ENCODE measurements around the gene RNU5B-1.
"Not testable (repeated sequence)": the region's sequence is repeated elsewhere in the genome, so short reads cannot be mapped to it uniquely, and the experiment has no call there.

The RNU5B-1 gene

DNA sequence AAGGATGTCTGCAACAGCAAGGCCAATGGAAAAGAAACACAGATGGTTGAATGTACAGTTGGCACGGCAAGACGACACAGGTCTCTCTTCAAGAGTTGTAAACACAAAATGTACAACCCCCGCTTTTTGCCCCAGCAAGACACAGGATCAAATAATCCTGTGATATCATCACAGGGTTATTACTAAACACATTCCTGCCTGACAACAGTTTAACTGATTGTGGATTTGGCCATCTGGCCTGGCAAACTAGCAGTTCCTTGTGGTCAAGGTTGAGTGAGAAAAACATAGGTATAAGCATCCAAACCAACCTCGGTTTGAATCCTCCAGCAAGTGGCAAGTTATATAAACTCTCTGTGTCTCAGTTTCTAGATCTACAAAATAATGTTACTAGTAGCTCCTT is 41.2 kb upstream of the RNU5B-1 start:
- TF ChIP-seq, protein P1, sequence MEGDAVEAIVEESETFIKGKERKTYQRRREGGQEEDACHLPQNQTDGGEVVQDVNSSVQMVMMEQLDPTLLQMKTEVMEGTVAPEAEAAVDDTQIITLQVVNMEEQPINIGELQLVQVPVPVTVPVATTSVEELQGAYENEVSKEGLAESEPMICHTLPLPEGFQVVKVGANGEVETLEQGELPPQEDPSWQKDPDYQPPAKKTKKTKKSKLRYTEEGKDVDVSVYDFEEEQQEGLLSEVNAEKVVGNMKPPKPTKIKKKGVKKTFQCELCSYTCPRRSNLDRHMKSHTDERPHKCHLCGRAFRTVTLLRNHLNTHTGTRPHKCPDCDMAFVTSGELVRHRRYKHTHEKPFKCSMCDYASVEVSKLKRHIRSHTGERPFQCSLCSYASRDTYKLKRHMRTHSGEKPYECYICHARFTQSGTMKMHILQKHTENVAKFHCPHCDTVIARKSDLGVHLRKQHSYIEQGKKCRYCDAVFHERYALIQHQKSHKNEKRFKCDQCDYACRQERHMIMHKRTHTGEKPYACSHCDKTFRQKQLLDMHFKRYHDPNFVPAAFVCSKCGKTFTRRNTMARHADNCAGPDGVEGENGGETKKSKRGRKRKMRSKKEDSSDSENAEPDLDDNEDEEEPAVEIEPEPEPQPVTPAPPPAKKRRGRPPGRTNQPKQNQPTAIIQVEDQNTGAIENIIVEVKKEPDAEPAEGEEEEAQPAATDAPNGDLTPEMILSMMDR (conservative IDR thresholded peaks at IDR 0.05; ENCODE audit: low read depth, low read length), result no peak
- H3K4me3 ChIP-seq (ENCODE audit: low read depth, low read length), result no peak overlapping the region
- no peak for DNase-seq (ENCODE audit: low read depth)

DNA sequence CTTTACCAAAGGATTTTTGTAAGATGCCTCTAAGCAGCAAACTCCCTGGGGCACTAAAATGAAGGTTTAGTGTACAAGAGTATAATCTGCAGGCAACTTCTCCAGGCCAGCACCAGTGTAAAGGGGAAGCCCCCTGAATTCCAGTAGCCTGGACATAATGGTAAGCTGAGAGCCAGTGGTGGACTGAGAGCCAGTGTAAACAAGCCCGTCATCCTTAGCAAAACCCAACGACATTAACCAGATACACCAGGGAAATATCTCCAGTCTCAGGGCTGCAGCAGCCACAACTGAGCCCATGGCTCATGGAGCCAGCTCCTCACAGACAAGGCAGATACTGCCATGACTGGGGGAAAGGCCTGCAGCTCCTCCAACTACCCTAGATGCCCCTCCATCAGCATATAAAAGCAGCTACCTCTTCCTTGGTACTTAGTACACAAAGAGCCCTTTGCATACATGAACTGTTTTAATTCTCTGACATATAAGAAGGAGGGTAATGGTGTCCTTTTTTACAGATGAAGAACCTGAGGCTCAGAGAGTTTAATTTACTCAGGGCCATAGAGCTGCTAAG is 39.5 kb upstream of the RNU5B-1 start:
- TF ChIP-seq, protein P1 (conservative IDR thresholded peaks at IDR 0.05; ENCODE audit: low read depth, low read length), result no peak
- H3K4me3 ChIP-seq (ENCODE audit: low read depth, low read length), result no peak overlapping the region
- no peak for DNase-seq (ENCODE audit: low read depth)

DNA sequence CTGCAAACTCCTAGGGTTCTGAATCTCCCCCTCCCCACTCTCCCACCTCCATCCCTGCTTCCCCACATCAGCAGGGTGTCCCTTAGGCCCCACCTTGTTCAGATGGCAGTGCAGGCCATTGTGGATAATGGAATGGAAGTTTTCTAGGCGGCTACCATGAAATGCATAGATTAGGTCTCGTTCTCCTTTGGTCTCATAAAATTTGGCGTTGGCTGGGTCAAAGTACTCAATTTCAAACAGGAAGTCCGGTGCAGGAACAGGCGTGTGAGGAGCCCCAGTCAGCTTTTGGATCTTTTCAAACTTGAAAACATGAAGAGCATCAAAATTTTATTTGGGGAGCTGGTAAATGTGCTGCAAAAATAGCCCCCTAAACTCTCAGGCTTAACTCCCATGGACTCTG is 38.0 kb upstream of the RNU5B-1 start:
- no peak for DNase-seq (ENCODE audit: low read depth)
- TF ChIP-seq, protein P1 (conservative IDR thresholded peaks at IDR 0.05; ENCODE audit: low read depth, low read length), result no peak
- no peak overlapping the region for H3K4me3 ChIP-seq (ENCODE audit: low read depth, low read length)

DNA sequence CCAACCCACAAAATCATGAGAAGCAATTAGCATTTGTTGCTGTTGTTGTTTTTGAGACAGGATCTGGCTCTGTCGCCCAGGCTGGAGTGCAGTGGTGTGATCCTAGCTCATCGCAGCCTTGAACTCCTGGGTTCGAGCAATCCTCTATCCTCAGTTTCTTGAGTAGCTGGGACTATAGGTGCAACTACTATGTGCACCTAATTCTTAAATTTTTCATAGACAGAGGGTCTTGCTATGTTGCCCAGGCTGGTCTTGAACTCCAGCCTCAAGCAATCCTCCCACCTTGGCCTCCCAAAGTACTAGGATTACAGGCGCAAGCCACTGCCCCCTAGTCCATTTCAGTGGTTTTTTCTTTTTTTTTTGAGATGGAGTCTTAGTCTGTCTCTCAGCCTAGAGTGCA is 36.1 kb upstream of the RNU5B-1 start:
- no peak overlapping the region for H3K4me3 ChIP-seq (ENCODE audit: low read depth, low read length)
- DNase-seq (ENCODE audit: low read depth), result no peak
- TF ChIP-seq, protein P1 (conservative IDR thresholded peaks at IDR 0.05; ENCODE audit: low read depth, low read length), result no peak

DNA sequence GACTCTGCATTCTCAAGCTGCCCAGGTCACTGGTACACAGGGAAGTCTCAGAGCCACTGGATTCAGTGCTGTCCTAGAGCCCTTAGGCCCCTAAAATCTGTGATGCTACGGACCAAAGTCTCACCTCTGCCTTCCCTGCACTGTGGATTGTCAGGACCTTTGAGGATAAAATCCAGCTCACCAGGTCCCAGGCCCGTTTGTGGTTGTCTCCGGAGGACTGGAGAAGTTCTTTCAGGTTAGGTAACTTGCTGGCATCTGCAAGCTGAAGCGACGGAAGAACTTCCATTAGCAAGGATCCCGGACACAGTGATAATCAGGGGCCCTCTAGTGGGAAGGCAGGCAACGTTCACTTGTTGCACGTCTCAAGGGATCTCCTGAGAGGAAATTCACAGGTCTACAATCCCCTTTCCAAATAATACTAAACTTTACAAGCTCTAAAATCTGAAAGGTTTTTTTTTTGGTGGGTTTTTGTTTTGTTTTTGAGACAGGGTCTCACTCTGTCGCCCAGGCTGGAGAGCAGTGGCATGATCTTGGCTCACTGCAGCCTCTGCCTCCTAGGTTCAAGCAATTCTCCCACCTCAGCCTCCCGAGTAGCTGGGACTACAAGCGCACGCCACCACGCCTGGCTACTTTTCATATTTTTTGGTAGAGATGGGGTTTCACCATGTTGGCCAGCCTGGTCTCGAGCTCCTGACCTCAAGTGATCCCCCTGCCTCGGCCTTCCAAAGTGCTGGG is 33.5 kb upstream of the RNU5B-1 start:
- TF ChIP-seq, protein P1 (conservative IDR thresholded peaks at IDR 0.05; ENCODE audit: low read depth, low read length), result peak; percentile 95
- DNase-seq (ENCODE audit: low read depth), result peak; percentile 94
- not testable (repeated sequence) for H3K4me3 ChIP-seq (ENCODE audit: low read depth, low read length)

DNA sequence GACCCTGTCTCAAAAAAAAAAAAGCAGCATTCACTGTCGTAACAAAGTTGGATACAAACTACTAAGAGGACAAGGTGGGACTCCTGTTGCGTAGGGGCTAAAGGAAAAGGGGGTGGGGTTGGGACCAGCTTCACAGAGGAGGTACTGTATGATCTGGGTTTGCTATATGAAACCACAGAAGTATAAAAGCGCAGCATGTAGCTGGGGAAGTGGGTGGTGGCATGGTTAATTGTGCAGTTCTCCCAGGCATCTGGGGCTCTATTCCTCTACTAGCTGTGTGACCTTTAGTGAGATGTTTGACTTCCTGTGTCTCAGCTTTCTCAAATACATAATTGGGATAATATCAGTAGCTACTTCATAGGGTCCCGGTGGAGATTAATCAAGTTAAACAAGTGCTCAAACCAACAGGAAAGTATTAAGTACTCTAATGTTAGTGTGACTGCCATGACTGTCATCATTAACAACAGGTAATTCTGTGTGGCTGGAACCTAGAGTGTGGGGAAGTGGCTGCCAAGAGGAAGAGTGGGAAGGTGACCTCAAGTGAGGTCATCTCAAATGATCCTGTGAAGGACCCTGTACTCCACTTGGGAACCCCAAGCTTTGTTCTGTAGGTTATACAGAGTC is 29.3 kb upstream of the RNU5B-1 start:
- no peak for DNase-seq (ENCODE audit: low read depth)
- H3K4me3 ChIP-seq (ENCODE audit: low read depth, low read length), result no peak overlapping the region
- TF ChIP-seq, protein P1 (conservative IDR thresholded peaks at IDR 0.05; ENCODE audit: low read depth, low read length), result no peak

Measured in choroid plexus epithelial cell (primary cell).